Brain pericyte (primary cell): ENCODE results near the gene LRP1B.
A peak's percentile ranks its signal among the peaks of the same experiment; 100 is the strongest.
"Not testable (repeated sequence)": the region's sequence is repeated elsewhere in the genome, so short reads cannot be mapped to it uniquely, and the experiment has no call there.

Source experiments
- DNase-seq: peaks from one replicate; pipeline ENCODE4 v3.0.0-alpha.2; 2012; ENCODE audit warnings: low read depth, low spot score

LRP1B gene

GRCh38 chr2:141035846-141036420, 1094.9 kb downstream of the LRP1B start:
- DNase-seq: peak; percentile 38

- peak; percentile 73 for DNase-seq
These were observed 1101.3 kb downstream of the LRP1B start for GRCh38 chr2:141029428-141030078.

DNA sequence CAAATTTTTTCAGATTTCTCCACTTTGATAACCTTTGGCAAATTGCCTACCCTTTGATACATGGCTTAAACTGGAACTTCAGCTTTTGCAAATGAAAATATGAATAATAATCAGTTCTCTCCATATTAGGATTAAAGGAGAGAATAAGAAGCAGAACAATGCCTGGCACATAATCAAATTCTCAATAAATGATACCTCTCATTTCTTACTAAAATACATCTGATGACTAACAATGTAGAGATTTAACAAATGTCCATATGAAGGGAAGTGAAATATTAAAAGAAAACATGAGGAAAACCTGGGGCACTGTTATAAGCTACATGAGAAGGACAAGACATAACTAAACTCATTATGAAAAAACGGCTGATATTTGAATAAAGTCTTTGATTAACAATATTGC, 1103.6 kb downstream of the LRP1B start:
- DNase-seq: no peak

- DNase-seq: no peak
These were observed 1109.2 kb downstream of the LRP1B start for GRCh38 chr2:141021611-141022010.

GRCh38 chr2:141021109-141021508, 1109.7 kb downstream of the LRP1B start:
- no peak for DNase-seq

DNA sequence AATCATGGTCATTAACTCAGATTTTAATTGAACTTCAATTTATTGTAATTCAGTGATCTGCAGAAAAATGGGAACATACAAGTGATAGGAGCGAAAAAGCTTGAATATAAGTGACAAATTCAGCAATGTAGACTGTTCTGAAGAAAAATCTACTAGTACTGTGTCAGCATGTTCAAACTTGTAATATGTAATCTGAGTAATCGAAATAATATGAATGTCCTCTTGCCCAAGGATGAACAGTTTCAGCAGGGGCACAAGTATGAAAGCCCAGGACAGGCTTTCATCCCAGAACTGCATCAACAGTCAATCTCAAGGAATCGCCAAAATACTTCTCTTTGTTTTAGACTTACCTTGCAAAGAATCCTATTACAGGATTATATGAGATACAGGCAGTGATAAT, 1110.5 kb downstream of the LRP1B start:
- DNase-seq: no peak

- DNase-seq: peak; percentile 58
These were observed 1115.3 kb downstream of the LRP1B start for GRCh38 chr2:141015341-141016047.

- DNase-seq: no peak
These were observed 1126.7 kb downstream of the LRP1B start for GRCh38 chr2:141003967-141004657.

DNA sequence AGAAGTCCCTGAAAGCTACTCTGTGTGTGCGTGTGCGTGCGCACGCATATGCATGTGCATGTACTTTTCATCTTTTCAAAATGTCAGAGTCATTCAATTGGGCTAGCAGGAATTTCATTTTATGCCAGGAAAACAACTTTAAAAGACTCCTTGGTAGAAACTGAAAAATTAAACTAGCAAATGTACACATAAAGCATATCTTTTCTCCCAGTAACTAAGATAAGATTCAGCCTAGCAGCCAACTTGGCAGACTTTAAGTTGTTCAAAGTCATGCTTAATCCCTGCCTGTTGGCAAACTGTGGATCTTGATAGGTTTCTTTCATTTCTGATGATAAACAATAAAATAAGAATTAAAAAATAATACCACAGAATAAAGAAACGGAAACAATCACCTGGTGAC, 1129.1 kb downstream of the LRP1B start:
- DNase-seq: no peak

DNA sequence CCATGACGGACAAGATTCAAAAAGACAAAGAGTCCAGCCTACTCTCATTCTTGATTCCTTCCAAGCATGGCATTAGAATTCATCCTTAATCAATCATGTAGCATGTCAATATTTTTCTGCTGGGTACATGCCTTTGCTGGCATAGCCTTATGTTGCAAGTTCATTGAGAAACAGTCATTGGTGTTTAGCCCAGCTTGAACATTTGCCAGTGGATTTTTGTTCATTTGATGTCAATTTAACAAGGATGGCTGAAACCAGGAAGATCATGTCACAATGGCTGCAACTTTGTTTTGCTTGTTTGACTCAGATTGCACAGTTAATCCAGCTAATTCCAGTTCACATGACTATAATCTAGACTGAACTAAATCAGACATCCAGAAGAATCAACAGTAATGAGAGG, 1132.2 kb downstream of the LRP1B start:
- no peak for DNase-seq

GRCh38 chr2:140998017-140998416, 1132.8 kb downstream of the LRP1B start:
- DNase-seq: no peak

GRCh38 chr2:140994856-140995255, 1136.0 kb downstream of the LRP1B start:
- no peak for DNase-seq

DNA sequence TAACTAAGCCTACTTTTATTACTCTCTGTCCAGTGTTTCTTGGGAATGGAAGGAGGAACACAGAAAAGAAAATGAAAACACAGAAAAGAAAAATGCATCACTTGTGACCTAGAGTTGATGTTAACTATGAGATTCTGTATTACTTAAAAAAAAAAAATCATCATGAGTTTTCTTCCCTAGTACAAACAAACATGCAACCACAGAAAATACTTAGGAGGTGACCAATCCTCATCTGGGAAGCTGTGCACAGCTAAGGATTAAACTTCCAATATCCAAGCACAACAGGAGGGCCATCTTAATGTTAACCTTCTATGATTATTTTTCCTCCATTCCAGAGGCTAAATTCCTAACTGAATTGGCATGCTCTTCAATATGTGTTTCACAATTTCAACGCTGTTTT, 1140.4 kb downstream of the LRP1B start:
- peak; percentile 81 for DNase-seq

DNA sequence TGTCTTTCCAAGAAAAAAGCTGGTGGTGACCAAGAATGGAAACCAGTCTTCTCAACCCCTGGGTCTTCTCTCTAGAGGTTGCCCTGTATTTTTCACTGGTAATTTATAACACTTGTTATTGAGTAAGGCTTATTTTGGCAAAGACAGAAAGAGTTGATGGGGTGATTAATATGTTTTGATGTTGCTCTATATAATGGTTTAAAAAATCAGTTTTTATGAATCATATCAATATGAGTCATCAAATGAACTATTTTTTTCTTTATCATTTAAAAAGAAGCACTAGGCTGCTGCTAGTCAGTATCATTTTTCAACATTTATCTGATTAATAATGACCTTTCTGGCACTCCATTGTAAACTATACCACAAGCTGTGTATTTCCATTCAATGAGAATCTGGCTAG, 1142.2 kb downstream of the LRP1B start:
- no peak for DNase-seq

DNA sequence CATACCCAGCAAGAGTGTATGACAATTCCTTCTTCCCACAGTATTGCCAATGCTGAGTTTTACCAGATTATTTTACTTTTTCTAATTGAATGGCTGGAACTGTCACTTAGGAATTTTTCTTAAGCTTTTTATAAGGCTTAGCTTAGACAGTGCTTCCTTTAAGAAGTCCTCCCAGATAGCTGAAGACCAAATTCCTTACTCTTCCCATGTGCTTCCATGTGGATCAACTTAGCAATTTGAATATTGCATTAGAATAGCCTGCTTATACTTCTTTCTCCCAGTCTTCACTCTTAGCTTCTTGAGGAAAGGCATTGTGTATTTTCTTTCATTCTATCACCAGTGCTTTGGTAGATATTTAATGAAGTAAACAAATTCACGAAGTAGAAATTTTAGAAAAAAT, 1144.4 kb downstream of the LRP1B start:
- no peak for DNase-seq

- DNase-seq: no peak
These were observed 1155.6 kb downstream of the LRP1B start for GRCh38 chr2:140975237-140975636.

- DNase-seq: no peak
These were observed 1158.1 kb downstream of the LRP1B start for GRCh38 chr2:140972724-140973123.

GRCh38 chr2:140964324-140964723, 1166.5 kb downstream of the LRP1B start:
- not testable (repeated sequence) for DNase-seq

GRCh38 chr2:140949932-140950331, 1180.9 kb downstream of the LRP1B start:
- no peak for DNase-seq

GRCh38 chr2:140947236-140947635, 1183.6 kb downstream of the LRP1B start:
- no peak for DNase-seq

DNA sequence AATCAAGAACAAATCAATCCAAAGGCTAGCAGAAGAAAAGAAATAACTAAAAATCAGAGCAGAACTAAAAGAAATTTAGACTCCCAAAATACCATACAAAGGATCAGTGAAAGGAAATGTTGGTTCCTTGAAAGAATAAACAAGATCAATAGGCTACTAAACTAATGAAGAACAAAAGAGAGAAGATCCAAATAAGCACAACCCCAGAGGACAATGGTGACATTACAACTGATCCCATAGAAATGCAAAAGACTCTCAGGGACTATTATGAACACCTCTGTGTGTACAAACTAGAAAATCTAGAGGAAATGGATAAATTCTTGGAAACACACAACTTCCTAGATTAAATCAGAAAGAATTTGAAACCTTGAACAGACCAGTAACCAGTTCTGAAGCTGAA, 1186.9 kb downstream of the LRP1B start:
- no peak for DNase-seq

- DNase-seq: no peak
These were observed 1188.5 kb downstream of the LRP1B start for GRCh38 chr2:140942284-140942683.

- no peak for DNase-seq
These were observed 1201.0 kb downstream of the LRP1B start for GRCh38 chr2:140929849-140930248.
